ENCODE results near the gene VGF.

VGF gene

DNA sequence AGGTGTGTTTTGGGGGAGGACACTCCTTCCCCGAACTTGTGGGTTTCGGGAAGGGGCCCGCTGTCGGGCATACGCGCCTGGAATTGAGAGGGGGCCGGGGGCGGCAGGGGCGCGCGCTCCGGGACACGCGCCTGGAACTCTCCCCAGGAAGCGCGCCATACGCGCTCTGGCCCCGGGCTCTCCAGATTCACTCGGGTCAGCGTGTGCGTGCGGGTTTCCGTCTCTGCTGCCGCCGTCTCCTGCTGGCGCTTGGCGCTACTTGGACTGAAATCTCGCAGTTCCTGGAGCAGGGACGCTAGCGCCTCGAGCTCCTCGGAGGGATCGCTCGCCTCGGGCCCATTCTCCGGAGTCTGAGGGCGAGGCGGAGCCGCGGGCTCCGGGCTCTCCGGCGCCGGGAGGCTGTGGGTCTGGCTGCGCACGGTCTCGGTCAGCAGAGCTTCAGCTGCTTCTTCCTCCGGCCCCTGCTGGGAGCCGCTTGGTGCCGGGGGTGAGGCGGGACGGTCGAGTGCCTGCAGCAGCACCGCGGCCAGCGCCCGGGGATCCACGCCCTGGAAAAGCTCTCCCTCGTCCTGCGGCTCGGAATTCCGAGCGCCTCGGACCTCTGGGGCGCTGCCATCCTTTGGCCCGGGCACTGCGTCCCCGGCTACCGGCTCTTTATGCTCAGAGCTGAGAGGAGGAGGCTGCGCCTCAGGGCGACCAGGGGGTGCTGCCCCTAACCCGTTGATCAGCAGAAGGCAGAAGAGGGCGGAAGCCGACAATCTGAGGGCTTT is 1.1 kb downstream of the VGF start:
- DNase-seq, result peak; percentile 58

GRCh38 chr7:101163279-101164070 is 1.9 kb downstream of the VGF start:
- no peak for DNase-seq

DNA sequence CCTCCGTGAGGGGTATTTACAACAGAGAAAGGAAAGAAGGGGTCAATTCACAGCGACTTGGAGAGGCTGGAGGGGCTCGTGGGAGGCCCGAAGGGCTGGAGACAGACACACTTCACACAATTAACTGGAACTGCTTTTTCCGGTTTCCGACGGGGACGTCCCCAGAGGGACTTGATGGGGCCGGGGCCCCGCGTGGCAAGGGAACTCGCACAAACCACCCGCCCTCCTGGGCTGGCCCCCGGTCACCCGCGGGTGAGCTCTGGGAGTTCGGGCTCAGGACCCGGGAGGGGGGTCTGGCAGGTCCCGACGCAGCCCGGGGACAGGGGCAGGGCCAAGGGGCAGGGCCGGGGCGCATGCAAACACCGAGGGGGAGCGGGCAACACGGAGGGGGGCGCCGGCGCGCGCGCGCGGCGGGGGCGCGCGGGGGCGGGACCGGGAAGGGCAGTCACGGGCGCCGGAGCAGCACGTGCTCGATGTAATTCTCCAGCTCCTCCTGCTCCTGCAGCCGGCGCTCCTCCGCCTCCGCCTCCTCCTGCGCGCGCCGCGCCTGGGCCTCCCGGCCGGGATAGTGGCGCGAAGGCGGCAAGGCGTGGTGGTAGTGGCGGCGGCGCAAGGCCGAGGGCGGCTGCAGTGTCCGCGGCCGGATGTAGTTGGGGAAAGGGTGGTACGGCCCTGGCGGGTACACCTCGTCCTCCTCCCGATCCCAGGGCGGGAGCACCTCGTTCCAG is 2.7 kb downstream of the VGF start:
- peak; percentile 31 for DNase-seq

- DNase-seq, result no peak
These were observed 3.5 kb downstream of the VGF start for GRCh38 chr7:101161692-101162471.

DNA sequence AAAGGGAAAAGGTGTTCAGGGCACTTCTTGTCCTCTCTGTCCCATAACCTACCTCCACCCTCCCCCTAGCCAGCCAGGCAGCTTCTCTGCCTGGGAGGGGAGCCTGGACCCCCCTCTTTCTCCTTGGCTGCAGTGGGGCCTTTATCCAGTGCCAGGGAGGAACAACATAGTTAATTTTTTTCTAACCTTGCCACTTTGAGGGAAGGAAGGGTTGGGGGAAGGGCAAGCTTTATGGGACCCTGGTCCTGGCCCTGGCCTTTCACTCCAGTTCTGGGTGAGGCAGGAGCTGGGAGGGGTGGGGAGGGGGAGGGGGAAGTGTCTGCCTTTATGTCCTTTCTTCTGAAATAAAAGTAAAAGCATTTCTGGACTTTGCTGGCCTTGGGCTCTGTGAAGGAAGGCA is 4.5 kb downstream of the VGF start:
- DNase-seq, result no peak

DNA sequence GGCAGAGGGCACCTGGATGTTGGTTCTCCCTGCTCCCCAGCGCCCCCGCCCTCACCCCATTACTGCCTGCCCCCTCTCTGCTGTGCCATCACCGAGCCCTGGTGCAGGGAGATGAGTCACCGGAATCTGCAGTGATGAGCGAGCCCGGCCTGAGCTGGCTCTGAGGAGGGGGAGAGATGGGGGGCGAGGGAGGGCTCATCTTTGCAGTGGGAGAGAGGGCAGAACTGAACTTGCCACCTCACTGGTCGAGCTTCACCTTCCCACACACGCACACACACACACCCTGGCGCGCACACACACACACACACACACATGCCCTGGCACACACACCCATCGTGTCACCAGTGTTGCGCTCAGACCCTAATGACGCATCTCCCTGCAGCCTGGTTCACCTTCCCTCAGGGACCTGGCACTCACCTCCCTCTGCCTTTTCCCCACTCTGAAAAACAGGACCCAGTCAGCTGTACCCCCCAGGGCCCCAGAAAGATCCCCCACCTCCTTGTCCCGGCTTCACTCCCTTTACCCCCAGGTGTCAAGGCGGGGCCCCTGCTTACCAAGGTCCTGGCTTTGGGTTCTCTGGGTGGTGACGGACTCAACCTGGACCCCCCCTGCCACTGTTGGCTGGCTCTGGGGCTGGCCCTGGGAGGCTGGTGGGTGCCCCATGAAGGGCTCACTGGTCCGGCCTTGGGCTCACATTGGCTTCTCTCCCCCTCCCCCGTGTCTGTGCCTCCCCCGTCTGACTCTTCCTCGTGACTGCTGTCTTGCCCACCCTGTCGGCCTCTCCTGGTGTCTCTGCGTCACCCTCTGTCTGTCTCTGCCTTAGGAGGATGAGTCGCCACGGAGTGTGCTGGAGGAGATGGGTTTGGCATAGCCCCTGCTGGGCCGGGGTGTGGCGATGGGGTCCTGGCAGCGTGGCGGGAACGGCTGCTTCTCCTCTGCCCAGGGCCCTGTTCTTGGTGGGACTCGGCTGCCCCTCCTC is 5.4 kb downstream of the VGF start:
- DNase-seq, result no peak

DNA sequence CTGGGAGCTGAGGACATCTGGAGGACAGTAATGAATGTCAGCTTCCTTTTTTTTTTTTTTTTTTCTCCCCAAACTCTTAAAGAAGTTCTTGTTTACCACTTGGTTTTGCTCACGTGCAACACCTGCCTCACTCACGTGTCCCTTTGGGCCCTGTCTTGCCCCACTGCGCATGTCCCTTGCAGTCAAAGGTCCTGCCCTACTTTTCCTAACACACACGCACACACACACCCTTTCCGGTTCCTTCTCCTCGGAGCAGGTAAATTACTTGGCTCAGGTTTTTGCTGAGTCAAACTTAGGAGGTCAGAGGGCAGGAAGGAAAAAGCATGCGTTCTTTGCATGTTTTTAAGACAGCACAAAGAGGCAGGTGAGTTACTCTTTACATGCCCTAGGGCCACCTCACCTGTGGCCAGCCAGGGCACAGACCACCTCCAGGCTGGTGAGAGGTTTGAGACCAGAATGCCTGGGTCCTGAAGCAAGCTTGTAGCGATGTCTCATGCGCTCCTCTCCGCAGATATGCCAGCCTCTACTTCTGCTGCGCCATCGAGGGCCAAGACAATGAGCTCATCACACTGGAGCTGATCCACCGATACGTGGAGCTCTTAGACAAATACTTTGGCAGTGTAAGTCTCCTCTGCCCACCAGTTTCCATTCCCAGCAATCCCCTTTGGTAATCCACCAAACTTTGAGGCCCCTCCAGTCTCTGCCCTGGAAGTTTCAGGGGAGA is 8.3 kb downstream of the VGF start:
- DNase-seq, result no peak

GRCh38 chr7:101156277-101156676 is 9.1 kb downstream of the VGF start:
- no peak for DNase-seq

DNA sequence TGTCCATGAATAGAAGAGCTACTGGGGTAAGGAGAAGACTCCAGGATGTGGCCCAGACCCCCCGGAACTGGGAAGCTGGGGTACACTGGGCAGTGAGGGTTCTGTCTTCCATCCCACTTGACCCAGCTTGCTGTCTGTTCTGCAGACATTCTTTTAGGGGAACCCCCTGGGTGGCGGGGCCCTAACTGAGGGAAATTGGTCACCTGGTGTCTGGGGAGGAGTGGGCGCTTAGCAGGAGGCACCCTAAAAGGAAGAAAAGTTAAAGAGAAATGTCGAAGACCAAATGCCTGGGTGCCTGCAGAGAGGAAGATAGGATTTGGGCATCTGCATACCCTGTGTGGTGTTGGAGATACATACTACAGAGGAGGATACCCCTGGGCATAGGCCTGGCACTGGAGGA is 10.1 kb downstream of the VGF start:
- DNase-seq, result no peak

DNA sequence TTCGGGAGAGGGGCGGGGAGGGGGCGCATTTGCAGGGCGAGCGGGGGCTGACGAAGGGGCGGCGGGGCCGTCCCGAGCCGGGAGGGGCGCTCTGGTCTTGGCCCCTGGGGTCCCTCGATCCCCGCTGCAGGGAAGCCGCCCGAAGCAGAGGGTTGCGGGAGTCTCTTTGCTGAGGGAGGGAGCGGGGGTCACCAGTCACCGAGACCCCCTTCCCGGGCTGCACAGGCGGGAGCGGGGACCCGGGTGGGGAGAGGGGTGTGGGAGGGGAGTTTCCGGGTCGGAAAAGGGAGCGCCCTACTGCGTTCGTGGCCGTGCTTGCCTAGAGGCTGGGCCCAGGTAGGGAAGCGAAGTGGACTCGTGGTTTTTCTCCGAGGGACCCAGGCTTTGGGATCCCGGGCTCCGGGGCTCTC is 10.7 kb downstream of the VGF start:
- DNase-seq, result no peak

DNA sequence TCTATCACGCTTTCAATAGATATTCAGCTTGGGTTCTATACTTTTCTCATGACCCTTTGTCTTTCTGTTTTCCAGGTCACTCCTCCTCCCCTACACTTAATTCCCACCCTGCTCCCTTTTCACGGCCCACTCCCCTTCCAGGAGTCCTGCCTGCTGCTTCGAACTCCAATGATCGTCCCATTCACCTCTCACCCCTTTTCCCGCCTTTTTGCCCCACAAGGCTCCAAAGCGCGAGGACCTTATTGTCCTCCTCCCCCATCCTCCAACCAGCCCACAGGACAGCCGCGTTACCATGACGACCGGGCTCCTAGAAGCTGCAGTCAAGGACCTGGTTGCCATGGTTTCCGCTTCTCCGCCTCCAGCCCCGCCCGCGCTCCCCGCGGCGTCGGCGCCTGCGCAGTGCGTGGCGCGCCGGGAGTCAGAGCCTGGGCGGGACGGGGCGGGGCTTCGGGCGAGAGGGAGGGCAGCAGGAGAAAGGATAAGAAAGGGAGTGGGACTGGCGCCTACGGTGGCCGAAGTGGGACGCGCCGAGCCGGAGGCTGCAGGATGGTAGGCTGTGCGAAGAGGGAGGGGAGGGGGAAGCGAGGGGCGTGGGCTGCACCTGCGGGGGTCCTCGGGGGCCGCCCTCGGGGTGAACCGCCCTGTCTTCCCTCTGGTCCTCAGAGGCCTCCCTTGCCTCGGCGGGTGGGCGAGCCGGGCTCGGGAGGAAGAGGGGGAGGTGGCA is 11.2 kb downstream of the VGF start, which contains the start of gene AP1S1:
AP1S1 (plus strand) TSS at position 508 of the 724 bp plus-strand sequence; CDS start at position 547, 39 bp downstream.
- peak; percentile 94 for DNase-seq

GRCh38 chr7:101151908-101152651 is 13.3 kb downstream of the VGF start:
- no peak for DNase-seq

- DNase-seq, result no peak
These were observed 24.5 kb downstream of the VGF start for GRCh38 chr7:101140746-101141382.

- no peak for DNase-seq
These were observed 25.1 kb downstream of the VGF start for GRCh38 chr7:101140339-101140699.

GRCh38 chr7:101138213-101138870 is 27.0 kb downstream of the VGF start:
- DNase-seq, result peak; percentile 97

DNA sequence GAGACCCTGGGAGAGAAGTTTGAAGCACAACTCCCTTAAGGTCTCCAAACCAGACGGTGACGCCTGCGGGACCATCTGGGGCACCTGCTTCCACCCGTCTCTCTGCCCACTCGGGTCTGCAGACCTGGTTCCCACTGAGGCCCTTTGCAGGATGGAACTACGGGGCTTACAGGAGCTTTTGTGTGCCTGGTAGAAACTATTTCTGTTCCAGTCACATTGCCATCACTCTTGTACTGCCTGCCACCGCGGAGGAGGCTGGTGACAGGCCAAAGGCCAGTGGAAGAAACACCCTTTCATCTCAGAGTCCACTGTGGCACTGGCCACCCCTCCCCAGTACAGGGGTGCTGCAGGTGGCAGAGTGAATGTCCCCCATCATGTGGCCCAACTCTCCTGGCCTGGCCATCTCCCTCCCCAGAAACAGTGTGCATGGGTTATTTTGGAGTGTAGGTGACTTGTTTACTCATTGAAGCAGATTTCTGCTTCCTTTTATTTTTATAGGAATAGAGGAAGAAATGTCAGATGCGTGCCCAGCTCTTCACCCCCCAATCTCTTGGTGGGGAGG is 27.6 kb downstream of the VGF start:
- DNase-seq, result no peak

DNA sequence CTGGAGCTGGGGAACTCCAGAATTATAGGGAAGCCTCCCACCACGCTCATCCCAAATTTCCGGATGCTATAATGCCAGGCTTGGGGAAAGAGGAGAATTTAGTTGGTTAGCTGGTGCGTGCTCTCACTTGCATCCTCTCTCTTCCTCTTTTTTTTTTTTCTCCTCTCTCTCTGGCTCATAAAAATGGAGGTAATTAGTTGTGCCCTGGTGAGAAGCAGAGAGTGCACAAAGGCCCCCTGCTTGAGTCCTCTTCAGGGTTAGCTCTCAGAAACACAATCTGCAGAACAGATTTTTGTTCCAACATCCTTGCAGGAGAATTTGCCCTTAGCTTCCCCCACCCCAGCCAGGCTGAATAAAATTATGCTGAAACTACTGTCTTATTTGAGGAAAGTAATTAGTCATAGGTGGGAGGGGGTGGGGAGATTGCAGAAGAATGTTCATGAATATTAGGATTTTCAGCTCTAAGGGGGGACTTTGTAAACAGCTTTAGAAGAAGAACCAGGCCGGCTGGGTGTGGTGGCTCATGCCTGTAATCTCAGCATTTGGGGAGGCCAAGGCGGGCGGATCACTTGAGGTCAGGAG is 30.9 kb downstream of the VGF start:
- peak; percentile 80 for DNase-seq
